HepG2 (cell line): ENCODE measurements around the gene AKR7A2. TPM values are rescaled to one million over a fixed set of nuclear protein-coding genes. Genes with fewer than 3 reads are reported as not detected.

Experiments used
- ATAC-seq: fragments of 200-7000 bp; cut with Tn5 transposase; 3 replicates; pipeline ENCODE4 v1.9.1; 2020; ENCODE audit warnings: mild to moderate bottlenecking, moderate library complexity
- BruUV-seq: library from RNA; stranded (reverse); fragments of 400-500 nt; replicated peaks from 2 replicates; lab custom pipeline; 2021; lab: Mats Ljungman, UMichigan
- CTCF ChIA-PET: fragments of 300-600 bp; formaldehyde crosslinking; extraction: SDS; loops from one replicate; lab custom pipeline; 2021; ENCODE audit warnings: low total read pairs, inconsistent platforms, low intra/inter-chr PET ratio; lab: Yijun Ruan, JAX
- POLR2A ChIA-PET: fragments of 350-600 bp; sonication (Branson Sonifier 250); formaldehyde crosslinking; loops from one replicate; lab custom pipeline; 2020; ENCODE audit warnings: antibody characterized with exemption, inconsistent platforms; lab: Yijun Ruan, JAX
- DNase-seq: peaks from one replicate; pipeline ENCODE4 v3.0.0-alpha.2; 2015; ENCODE audit warnings: low spot score
- FAIRE-seq: peaks from 3 replicates; lab custom pipeline; 2011; peaks lifted over from hg19 to GRCh38; lab: Jason Lieb, UNC
- H2AFZ ChIP-seq: one replicate; pipeline ENCODE4 v1.6.1; 2011; ENCODE audit warnings: low read length, inconsistent platforms
- H3K27ac ChIP-seq: fragments of 300-600 bp; 3 replicates; pipeline ENCODE4 v1.8.0; 2011; ENCODE audit warnings: mixed run types, mild to moderate bottlenecking, mixed read lengths, low read length, inconsistent platforms; ENCODE audit not compliant: insufficient read depth; ENCODE audit errors: extremely low read length
- H3K27me3 ChIP-seq, 2 experiments: fragments of 200-600 bp in 1 of 2; 2 replicates in 1 of 2; 3 replicates in 1 of 2; pipeline versions ENCODE4 v1.6.0 to v1.8.0; 2011; ENCODE audit warnings: low read length in 2 of 2, mild to moderate bottlenecking in 2 of 2, moderate library complexity in 2 of 2, inconsistent platforms in 1 of 2; ENCODE audit not compliant: insufficient read depth in 2 of 2, control insufficient read depth in 1 of 2
- H3K36me3 ChIP-seq, 2 experiments: fragments of 200-600 bp in 1 of 2; replicated peaks in 1 of 2; 2 replicates in 1 of 2; 3 replicates in 1 of 2; pipeline versions ENCODE4 v1.5.1 to v1.8.0; 2011; ENCODE audit warnings: low read length in 2 of 2, inconsistent platforms in 1 of 2; ENCODE audit not compliant: insufficient read depth in 2 of 2, control insufficient read depth in 1 of 2
- H3K4me1 ChIP-seq: 2 replicates; pipeline ENCODE4 v1.5.1; 2012; ENCODE audit warnings: low read length, inconsistent platforms; ENCODE audit not compliant: insufficient read depth
- H3K4me2 ChIP-seq: 2 replicates; pipeline ENCODE4 v1.6.0; 2011; ENCODE audit warnings: low read depth, low read length, inconsistent platforms
- H3K4me3 ChIP-seq, 3 experiments: fragments of 200-600 bp in 1 of 3; sonication (generic), shearing (Covaris generic) in 1 of 3; replicated peaks in 1 of 3; 2 replicates each; pipeline ENCODE4 v1.5.1; 2011 to 2016; ENCODE audit warnings: low read length in 3 of 3, inconsistent platforms in 2 of 3, low read depth in 2 of 3, mild to moderate bottlenecking in 2 of 3, control low read depth in 1 of 3, mixed read lengths in 1 of 3; ENCODE audit not compliant: insufficient read depth in 1 of 3
- H3K79me2 ChIP-seq: one replicate; pipeline ENCODE4 v1.6.1; 2011; ENCODE audit warnings: low read length, inconsistent platforms; ENCODE audit not compliant: insufficient read depth
- H3K9ac ChIP-seq: 2 replicates; pipeline ENCODE4 v1.6.0; 2011; ENCODE audit warnings: mild to moderate bottlenecking, low read depth, low read length, inconsistent platforms; ENCODE audit not compliant: insufficient read depth
- H3K9me3 ChIP-seq: 2 replicates; pipeline ENCODE4 v1.5.1; 2012; ENCODE audit warnings: mild to moderate bottlenecking, low read length
- H4K20me1 ChIP-seq: 2 replicates; pipeline ENCODE4 v1.6.0; 2011; ENCODE audit warnings: inconsistent platforms, mild to moderate bottlenecking, low read length, moderate library complexity; ENCODE audit not compliant: insufficient read depth
- BRD4 ChIP-seq: sonication (generic); formaldehyde crosslinking; IDR thresholded peaks from 2 replicates; pipeline ENCODE4 v1.4.0; 2020; ENCODE audit warnings: missing genetic modification reagents
- HDAC6 ChIP-seq: fragments of 200-600 bp; sonication (generic); IDR thresholded peaks from 2 replicates; pipeline ENCODE4 v1.7.0; 2017; ENCODE audit warnings: mild to moderate bottlenecking, antibody characterized with exemption, low read length, low read depth
- MAFG ChIP-seq: sonication (generic); formaldehyde crosslinking; IDR thresholded peaks from 2 replicates; pipeline ENCODE4 v1.5.1; 2020; ENCODE audit warnings: mild to moderate bottlenecking, missing genetic modification reagents
- MTF2 ChIP-seq: sonication (generic); formaldehyde crosslinking; IDR thresholded peaks from 2 replicates; pipeline ENCODE4 v1.5.0; 2020; ENCODE audit warnings: missing genetic modification reagents, borderline replicate concordance
- POLR2AphosphoS5 ChIP-seq: IDR thresholded peaks from 2 replicates; pipeline ENCODE4 v1.6.1; 2012; ENCODE audit warnings: low read depth, low read length
- SALL2 ChIP-seq: sonication (generic); formaldehyde crosslinking; IDR thresholded peaks from 2 replicates; pipeline ENCODE4 v1.8.1; 2023; ENCODE audit warnings: mild to moderate bottlenecking, missing genetic modification reagents, inconsistent platforms
- XRCC5 ChIP-seq: fragments of 200-400 bp; formaldehyde crosslinking; optimal IDR thresholded peaks from 2 replicates; pipeline ENCODE3; 2017; ENCODE audit warnings: mild to moderate bottlenecking, low read length
- ZNF101 ChIP-seq: sonication (generic); formaldehyde crosslinking; IDR thresholded peaks from 2 replicates; pipeline ENCODE4 v1.4.0; 2020; ENCODE audit warnings: mild to moderate bottlenecking, low read depth, missing genetic modification reagents, borderline replicate concordance
- ZNF446 ChIP-seq: sonication (generic); formaldehyde crosslinking; IDR thresholded peaks from 2 replicates; pipeline ENCODE4 v1.5.0; 2020; ENCODE audit warnings: mild to moderate bottlenecking, missing genetic modification reagents
- ZSCAN21 ChIP-seq: sonication (generic); formaldehyde crosslinking; IDR thresholded peaks from 2 replicates; pipeline ENCODE4 v1.8.0; 2022; ENCODE audit warnings: mild to moderate bottlenecking, missing genetic modification reagents, moderate library complexity, borderline replicate concordance
- WGBS: methylation state at CpG from one replicate; pipeline ENCODE4 v1.1.6; 2017; ENCODE audit warnings: low lambda C conversion rate; 5-methylcytosine and 5-hydroxymethylcytosine counted together
- in situ Hi-C: cut with HindIII; loops from 2 replicates; pipeline ENCODE4 v1.10.0; 2017; ENCODE audit warnings: low pct_unique_long_range_greater_than_20kb; ENCODE audit not compliant: extremely low pct_ligation_motif_present
- intact Hi-C: fragments of 100-400 bp; cut with micrococcal nuclease; formaldehyde crosslinking; loops from one replicate; pipeline ENCODE4 v1.10.0; 2022; ENCODE audit not compliant: unreplicated experiment
- polyA plus RNA-seq, 8 experiments: library from polyadenylated mRNA; depleted of rRNA in 3 of 8; stranded (reverse) in 7 of 8; unstranded in 1 of 8; fragments of >200 nt; fragmentation: Illumina TruSeq in 4 of 8; extraction: Trizol in 4 of 8; gene quantifications; 2 replicates each; pipeline versions ENCODE4 v1.2.1 to v1.2.3, GENCODE V29; 2011 to 2016; ENCODE audit warnings: low read depth in 4 of 8, missing spikeins in 1 of 8, mixed read lengths in 1 of 8; ENCODE audit not compliant: insufficient read depth in 1 of 8
- total RNA-seq, 5 experiments: library from RNA; depleted of rRNA; stranded (reverse); fragments of >200 nt; fragmentation: Illumina TruSeq; extraction: Trizol; gene quantifications; 2 replicates each; pipeline ENCODE4 v1.2.3, GENCODE V29; 2016; ENCODE audit warnings: low read depth in 1 of 5
- TF ChIP-seq, protein P1 (sequence below): sonication (generic); formaldehyde crosslinking; IDR thresholded peaks from 2 replicates; pipeline ENCODE4 v1.4.0; 2020; ENCODE audit warnings: missing genetic modification reagents, borderline replicate concordance
- TF ChIP-seq, protein P2 (sequence below): sonication (generic); formaldehyde crosslinking; IDR thresholded peaks from 2 replicates; pipeline ENCODE4 v1.5.0; 2020; ENCODE audit warnings: missing genetic modification reagents

AKR7A2 gene
- total and polyA plus RNA-seq, 2 of the 13 experiments (the other 11 are each of a cell fraction or from before 2014, with no cell fraction given): 45.2 to 75.6 TPM

DNA sequence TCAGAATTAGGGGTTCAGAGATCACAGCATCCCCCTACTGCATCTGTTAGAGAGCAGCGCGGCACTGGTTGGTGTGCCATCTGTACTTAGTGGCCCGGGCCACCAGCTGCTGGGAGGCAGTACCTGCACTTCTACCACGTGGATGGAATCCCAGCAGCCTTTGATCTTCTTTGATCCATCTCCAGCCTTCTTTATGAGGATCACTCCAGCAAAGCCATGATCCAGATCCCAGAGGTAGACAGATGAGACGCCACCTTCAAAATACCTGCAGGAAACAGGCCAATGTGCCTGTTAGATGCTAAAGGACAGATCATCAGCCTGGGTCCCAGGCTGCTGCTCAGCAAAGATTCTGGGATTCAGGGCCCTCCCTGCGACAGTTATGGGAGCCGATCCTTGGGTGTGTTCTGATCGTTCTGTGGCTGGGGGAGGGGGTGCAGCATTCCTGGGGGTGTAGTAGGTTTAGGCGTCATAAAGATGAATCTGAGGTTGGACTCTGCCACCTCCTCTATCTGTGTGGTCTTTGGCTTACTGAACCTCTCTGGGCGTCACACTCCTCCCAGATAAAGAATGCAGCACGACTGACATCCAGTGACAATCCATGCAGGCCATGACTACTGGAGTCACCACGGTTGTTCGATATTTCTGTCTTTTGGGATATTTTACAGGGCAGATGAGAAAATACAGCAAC is 45.5 kb upstream of the AKR7A2 start (continued):
- TF ChIP-seq ZNF101 (CRISPR knock-in tag): no peak
- TF ChIP-seq, protein P1, sequence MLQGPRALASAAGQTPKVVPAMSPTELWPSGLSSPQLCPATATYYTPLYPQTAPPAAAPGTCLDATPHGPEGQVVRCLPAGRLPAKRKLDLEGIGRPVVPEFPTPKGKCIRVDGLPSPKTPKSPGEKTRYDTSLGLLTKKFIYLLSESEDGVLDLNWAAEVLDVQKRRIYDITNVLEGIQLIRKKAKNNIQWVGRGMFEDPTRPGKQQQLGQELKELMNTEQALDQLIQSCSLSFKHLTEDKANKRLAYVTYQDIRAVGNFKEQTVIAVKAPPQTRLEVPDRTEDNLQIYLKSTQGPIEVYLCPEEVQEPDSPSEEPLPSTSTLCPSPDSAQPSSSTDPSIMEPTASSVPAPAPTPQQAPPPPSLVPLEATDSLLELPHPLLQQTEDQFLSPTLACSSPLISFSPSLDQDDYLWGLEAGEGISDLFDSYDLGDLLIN (CRISPR knock-in tag): no peak

DNA sequence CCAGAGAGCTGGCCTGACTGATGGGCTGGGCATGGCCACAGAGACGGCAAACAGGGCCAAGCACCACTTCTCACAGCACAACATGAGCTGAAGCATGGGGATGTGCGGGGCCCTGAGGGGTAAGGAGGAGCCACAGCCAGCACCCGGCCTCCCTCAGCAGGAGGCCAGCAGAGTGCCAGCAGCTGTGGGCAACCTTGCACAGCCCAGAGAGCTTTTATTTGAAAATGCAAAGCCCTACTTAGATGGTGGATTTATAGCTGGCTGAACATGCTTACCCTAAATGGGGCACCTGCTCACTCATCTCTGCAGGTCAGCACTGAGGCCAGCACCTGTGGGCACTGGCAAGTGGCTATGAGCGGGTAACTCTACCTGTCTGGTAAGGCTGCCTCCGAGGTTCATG is 44.3 kb upstream of the AKR7A2 start:
- no peaks in the 10 kb centered on the region for H3K9me3 ChIP-seq
- POLR2A ChIA-PET: no interaction called here

More for the DNA sequence above, 44.3 kb upstream of the AKR7A2 start:
- DNase-seq (no peak), FAIRE-seq (no peak), ATAC-seq (no peak)
- TF ChIP-seq SALL2 (CRISPR knock-in tag) (no peak), ZSCAN21 (CRISPR knock-in tag) (no peak), POLR2AphosphoS5 (no peak), MTF2 (no peak), BRD4 (no peak), HDAC6 (no peak), MAFG (CRISPR knock-in tag) (no peak), XRCC5 (no peak), ZNF446 (CRISPR knock-in tag) (no peak)
- TF ChIP-seq, protein P2, sequence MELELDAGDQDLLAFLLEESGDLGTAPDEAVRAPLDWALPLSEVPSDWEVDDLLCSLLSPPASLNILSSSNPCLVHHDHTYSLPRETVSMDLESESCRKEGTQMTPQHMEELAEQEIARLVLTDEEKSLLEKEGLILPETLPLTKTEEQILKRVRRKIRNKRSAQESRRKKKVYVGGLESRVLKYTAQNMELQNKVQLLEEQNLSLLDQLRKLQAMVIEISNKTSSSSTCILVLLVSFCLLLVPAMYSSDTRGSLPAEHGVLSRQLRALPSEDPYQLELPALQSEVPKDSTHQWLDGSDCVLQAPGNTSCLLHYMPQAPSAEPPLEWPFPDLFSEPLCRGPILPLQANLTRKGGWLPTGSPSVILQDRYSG (CRISPR knock-in tag): no peak
- WGBS: no CpG with 5 or more reads among the region's 5 CpGs
- Histone ChIP-seq H2AFZ (no peak overlapping the region), H3K4me2 (no peak overlapping the region), H3K36me3 (peaks cover 36 to 72% of the 10 kb centered on the region in 2 experiments), H3K9ac (no peak overlapping the region), H3K27ac (no peak overlapping the region), H3K4me3 (no peak overlapping the region), H3K27me3 (no peaks in the 10 kb centered on the region), H4K20me1 (no peaks in the 10 kb centered on the region), H3K4me1 (no peaks in the 10 kb centered on the region), H3K79me2 (no peaks in the 10 kb centered on the region)
- no TSS peak for BruUV-seq
- in situ Hi-C loops: no loop called here
- intact Hi-C loops: no loop called here
- CTCF ChIA-PET: no interaction called here
